GM21367 (cell line): ENCODE data around the gene NDFIP2.
"Not testable (repeated sequence)": the region's sequence is repeated elsewhere in the genome, so short reads cannot be mapped to it uniquely, and the experiment has no call there.

Source experiments
- ATAC-seq: cut with Tn5 transposase; IDR thresholded peaks from one replicate; pipeline ENCODE4 v1.9.1; 2021; ENCODE audit not compliant: unreplicated experiment

The NDFIP2 gene

DNA sequence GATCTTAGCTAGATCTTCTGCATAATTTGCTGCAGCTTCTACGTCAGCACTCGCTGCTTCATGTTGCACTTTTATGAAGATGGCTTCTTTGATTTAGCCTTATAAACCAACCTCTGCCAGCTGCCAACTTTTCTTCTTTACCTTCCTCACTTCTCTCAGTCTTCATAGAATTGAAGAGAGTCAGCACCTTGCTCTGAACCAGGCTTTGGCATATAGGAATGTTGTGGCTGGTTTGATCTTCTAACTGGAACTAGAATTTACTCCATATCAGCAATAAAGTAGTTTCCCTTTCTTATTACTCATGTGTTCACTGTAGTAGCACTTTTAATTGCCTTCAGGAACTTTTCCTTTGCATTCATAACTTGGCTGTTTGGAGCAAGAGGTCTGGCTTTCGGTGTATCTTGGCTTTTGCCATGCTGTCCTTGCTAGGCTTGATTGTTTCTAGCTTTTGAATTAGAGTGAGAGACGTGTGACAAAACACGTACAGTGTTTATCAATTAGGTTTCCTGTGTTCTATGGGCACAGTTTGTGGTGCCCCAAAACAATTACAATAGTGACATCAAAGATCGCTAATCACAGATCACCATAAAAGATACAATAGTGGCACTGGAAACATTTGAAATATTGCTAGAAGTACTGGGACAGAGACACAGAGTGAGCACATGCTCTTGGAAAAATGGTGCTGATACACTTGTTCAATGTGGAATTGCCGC, 50.7 kb downstream of the NDFIP2 start:
- no peak for ATAC-seq

DNA sequence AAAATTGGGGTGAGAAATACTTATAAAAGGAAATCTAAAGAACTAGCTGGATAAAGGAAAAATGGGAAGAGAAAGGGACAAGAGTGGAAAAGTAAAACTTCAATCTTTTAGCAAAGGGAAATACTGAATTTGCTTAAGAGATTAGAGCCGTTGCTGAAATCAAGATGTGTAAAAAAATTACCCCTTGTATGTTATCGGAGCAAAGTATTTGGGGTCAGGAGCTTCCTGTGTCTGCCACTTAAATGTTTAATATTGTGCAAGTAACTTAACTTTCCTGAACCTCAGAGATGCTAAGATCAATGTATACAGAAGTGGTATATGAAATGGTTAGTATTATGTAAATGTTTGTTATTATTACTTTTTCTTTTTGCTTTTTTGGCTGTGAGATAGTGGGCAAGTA, 51.6 kb downstream of the NDFIP2 start:
- no peak for ATAC-seq

DNA sequence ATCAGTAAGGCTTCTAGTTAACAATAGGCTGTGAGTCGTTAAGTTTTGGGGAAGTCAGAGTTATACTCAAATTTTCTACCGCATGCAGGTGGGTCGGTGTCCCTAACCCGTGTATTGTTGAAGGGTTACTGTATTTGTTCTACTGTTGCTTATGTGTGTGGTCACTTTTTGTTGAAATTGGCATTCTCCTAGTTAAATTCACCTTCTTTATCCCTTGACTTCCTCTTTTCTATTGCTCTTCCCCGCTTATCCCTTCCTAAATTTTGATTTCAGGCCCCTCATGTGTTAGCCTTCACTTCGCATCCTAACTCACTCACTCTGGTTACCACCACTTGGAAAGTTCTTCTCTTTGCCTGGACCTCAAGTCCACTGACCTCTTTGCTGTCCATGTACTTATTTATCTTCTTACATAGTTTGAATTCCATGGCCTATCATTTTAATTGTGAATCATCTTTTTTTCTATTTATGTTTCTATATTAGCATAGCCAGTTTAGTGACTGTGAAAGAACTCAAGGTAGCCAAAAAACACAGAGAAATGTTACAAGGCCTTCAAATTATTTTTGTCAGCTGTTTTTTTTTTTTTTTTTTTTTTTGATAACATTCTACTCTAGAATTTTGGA, 52.9 kb downstream of the NDFIP2 start:
- no peak for ATAC-seq

DNA sequence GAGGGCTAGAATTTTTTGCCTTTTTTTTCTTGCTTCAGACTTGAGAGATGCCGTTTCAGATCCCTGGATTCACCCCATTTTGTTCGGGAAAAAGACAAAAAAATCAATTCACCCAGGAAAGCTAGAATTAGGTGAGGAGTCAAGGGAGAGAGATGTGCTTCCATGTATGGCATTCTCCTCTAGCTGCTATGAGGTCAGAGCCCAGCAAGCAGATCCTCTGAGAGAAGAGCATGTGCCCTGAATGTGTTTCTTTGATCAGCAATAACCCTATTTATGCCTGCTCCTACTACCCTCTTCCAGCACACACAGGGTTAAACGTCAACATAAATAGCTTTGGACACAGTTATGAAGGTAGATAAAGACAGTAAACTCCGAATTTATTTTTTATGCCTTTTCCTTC, 53.6 kb downstream of the NDFIP2 start:
- ATAC-seq = no peak

DNA sequence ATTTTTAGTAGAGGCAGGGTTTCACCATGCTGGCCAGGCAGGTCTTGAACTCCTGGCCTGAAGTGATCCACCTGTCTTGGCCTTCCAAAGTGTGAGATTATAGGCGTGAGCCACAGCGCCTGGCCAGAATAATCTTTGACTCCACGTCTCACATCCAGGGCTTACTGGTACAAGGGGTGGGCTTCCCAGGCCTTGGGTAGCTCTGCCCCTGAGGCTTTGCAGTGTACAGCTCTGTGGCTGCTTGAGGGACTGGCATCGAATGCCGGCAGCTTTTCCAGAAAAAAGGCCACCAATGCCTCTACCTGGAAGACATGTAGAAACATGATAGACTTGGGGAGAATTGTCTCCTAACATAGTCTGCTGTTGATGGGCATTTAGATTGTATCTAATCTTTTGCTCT, 57.8 kb downstream of the NDFIP2 start:
- no peak for ATAC-seq

DNA sequence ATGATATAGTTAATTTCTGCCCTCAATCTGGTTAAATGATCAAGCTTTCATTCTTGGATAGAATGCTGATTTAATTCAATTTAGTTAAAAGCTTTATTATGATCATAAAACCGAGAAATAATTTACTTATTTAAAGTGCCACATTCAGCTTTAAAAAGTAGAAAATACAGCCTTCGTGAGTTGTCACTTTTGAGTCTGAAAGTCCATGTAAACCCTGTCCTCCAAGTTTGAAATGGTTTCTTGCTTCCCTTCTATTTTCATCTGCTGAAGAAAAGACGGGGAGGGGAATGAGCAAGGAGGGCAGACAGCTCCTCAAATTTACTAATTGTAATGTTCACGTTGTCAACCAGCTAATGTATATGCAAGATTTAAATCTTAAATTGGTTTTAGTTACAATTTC, 59.5 kb downstream of the NDFIP2 start:
- no peak for ATAC-seq

DNA sequence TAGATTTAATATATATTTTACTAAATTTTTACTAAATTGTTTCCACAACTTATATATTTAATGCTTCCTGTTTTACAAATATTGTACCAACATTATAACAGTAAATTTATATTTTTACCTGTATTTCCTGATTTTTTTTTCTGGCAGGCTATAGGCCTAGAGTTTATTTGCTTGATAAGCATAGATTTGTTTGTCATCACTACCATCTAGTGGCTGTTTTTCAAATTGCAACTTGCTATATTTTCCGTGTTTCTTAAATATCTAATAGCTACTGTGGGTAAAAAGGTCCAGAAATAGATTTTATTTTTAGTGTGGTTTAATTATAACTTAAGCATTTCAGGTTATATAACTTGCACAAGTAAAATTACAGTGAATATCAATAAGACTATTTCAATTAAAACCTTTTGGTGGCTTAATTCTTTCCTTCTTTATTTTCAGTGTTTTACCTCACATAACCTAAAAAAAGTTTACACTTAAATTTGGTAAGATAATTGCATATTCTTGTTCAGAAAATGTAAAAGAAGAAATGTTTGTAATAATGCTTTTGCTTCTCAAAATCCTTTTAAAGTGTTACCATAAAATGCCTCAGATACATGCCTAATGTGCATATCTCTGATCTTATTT, 60.6 kb downstream of the NDFIP2 start:
- ATAC-seq = peak; percentile 66

DNA sequence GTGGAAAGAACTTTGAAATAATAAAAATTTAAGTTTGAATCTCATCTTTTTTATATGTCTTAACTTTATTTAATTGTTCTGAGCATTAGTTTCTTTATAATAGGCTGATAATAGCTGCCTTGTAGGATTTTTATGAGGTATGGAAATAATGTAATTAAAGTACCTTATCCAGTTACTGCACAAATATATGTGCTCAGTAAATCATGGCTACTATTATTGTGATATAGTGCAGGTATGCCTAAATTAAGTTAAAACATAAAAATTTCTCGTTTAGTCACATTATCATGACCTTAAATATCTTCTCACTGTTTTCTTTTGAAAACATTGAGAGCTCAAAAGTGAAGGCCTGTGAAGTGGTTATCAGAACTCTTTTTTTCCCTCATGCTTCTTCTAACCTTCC, 62.9 kb downstream of the NDFIP2 start:
- no peak for ATAC-seq

DNA sequence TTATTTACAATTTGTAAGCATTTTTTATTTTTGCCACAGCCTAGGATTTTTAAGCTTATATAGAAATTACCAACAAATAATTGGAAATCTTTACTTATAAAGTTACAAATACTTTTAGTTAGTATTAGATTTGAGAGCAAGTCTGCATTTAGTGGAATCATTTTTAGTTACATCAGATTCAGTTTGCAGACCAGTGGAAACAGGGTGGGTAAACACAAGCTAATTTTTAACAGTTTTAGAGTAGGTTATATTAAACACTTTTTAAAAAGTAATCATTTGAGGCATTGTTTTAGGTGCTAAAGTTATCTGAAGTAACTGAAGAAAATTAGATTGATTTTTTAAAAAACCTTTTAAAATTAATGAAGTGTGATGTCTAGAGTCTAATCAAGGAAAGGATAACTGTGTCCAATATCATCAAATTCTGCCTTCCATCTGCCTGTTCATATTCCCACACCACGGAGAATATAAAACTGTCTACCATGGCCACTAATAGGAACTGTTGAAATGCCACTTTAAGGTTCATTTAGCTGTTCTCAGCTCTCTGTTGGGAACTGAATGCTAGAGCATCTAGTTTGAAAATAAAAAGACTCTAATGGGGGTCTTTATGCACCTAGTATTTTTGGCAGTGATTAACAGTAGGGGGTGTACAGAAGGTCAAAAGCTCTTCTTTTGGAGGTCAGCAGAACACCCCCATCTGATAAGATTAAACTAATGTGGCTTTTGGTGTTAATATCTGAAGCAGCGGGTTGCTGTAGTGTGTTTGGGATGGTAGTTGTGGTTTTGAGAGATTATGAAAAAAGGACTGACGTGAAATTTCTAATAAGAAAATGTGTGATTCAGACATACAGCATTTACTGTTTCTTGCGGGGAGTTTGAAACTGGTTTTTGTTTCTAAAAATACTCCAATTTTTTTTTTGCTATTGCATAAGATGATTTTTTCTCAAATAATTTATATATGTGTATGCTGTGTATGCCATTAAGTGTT, 66.5 kb downstream of the NDFIP2 start:
- no peak for ATAC-seq

DNA sequence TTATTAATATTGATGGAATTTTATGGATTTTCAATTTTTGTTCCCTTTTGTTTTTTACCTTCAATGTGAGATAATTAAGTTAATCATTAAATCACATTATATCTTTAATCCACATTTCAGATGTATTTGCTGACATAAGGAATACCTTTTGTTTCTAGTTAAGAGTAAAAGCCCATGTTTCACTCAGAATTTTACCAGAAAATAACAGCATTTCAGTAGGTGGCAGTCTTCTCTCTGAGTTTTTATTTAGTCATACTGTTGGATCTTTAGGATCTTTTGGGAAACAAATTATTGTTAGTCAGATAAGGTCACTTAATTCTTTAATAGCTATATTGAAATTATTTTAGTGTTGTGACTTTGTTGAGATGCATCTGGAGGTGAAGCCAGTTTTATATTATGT, 67.9 kb downstream of the NDFIP2 start:
- ATAC-seq = no peak

DNA sequence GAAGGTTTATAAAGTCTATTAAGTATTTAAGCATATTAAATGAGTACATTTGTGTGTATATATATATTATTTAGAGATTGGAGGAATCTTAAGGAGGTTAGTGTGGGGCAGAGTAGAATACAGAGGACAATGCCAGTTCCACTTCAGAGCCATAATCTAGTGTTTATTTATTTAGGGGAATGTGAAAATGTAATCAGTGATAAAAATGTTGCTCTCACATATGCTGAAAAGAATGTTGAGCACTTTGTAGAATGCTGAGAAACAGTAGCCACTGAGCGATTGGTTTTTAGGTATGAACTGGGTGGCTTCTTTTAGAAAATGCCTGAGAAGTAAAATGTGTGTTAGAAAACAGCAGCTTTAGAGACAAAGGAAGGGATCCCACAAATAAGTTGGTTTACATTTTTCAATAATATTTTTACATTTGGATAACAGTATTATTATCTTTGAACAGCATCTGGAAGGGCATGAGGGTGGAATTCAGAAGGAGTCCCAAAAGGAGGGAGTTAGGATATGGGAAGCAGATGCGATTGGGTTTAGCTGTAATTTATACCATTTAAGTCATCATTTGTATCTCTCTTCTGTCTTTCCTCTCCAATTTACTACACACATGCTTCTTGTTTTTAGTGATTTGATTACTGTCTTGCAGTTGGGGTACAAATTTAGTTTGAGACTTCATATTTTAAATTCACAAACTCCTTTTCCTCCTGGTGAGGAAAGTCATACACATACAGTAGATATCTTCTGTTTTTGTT, 68.6 kb downstream of the NDFIP2 start:
- ATAC-seq = no peak

DNA sequence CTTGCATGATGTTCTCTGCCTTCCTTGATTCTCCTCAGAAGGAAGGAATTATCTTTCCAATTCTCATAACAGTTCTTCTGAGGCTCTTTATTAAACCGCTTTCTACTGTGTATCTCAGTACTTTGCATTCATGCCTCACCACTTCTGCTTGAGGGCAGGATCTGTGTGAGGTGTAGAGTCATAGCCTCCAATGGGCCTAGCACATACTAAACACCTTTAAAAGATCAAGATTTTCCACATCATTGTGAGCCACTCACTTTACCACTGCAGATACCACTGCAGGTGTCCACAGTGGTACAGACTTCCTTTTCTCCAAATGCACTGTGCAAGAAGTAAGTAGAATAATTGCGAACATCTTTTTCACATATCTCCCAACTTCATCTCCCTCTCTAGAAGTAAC, 76.7 kb downstream of the NDFIP2 start:
- ATAC-seq = no peak

DNA sequence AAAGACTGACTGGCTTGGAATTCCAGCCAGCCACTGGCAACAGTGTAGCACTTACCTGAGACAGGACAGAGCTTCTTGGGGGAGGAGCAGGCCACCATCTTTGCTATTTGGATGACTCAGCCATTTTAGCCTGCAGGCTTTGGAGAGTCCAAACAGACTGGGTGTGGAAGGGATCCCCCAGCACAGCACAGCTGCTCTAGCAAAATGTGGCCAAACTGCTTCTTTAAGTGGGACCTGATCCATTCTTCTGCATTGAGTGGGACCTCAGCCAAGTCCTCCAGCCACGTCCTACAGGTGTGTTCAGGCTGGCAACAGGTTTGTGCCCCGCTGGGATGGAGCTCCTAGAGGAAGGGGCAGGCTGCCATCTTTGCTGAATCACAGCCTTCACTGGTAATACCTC, 80.0 kb downstream of the NDFIP2 start:
- no peak for ATAC-seq

DNA sequence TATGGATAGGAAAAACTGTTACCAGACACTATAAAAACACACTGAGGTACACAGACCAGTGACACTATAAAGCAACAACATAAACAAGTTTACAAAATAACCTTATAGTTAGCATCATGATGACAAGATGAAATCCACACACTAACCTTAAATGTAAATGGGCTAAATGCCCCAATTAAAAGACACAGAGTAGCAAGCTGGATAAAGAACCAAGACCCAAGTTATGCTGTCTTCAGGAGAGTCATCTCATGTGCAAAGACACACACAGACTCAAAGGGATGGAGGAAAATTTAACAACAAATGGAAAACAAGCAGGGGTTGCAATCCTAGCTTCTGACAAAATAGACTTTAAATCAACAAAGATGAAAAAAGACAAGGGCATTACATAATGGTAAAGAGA, 81.6 kb downstream of the NDFIP2 start:
- no peak for ATAC-seq

DNA sequence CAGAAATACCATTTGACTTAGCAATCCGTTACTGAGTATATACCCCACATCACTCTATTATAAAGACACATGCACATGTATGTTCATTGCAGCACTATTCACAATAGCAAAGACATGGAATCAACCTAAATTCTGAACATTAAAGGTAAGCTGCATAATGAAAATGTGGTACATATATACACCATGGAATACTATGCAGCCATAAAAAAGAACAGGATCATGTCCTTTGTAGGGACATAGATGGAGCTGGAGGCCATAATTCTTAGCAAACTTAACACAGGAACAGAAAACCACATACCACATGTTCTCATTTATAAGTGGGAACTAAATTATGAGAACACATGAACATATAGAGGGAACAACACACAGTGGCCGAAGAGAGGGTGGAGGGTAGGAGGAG, 85.2 kb downstream of the NDFIP2 start:
- ATAC-seq = no peak

DNA sequence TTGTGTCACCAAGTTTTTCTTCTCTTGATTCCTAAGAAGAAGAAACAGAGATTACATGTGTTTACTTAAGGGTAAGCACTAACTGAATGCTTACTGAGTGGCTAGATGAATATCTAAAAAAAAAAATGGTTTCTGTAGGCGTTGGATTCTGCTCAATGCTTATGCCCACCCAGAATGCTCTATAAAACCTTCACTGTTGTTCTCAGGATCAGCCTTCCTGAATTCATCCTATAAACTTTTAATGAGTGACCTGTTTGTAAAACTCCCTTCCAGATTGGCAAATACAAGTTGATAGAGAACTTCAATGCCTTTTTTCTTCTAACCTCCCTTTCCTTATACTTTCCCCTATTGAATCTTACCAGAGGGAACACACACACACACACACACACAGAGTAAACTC, 90.2 kb downstream of the NDFIP2 start:
- ATAC-seq = no peak

DNA sequence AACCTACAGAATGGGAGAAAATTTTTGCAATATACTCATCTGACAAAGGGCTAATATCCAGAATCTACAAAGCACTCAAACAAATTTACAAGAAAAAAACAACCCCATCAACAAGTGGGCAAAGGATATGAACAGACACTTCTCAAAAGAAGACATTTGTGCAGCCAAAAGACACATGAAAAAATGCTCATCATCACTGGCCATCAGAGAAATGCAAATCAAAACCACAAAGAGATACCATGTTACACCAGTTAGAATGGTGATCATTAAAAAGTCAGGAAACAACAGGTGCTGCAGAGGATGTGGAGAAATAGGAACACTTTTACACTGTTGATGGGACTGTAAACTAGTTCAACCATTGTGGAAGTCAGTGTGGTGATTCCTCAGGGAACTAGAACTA, 92.9 kb downstream of the NDFIP2 start:
- ATAC-seq = not testable (repeated sequence)

DNA sequence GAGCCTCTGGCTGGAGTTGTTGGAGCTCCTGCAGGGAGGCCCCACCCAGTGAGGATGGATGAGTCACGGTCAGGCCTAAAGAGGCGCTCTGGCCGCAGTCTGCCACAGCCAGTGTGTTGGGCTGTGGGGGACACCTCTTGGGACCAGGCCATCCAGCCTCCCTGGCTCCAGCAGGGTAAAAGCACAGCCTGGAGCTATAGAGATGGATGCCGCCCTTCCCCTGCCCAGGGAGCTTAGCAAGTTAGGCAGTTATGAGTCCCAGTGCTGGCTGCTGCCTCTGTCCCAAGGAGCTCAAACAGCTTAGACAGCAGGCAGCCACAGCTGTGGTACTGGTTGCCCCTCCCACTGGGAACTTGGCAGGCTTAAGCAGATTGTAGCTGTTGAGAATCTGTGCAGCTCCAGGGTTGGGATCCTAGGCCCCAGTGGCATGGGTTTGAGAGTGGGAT, 100.9 kb downstream of the NDFIP2 start:
- ATAC-seq = no peak

DNA sequence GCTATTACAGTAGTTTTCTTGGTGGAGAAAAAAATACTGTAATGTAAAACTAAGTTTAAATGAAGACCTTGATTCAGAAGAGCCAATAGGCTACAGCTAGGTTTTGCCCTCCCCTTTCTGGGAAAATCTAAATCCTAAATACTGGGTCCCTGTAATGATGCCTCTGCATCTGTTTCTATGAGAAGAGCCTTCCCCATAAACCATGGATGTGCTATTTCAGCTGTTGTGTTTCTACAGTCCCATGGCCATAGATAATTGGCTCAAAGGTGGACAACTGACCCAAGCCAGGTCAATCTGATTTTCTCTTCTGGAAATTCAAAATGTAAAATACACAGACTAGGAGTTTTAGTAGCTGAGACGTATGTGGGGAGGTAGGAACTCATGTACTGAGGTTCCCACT, 101.9 kb downstream of the NDFIP2 start:
- ATAC-seq = no peak

DNA sequence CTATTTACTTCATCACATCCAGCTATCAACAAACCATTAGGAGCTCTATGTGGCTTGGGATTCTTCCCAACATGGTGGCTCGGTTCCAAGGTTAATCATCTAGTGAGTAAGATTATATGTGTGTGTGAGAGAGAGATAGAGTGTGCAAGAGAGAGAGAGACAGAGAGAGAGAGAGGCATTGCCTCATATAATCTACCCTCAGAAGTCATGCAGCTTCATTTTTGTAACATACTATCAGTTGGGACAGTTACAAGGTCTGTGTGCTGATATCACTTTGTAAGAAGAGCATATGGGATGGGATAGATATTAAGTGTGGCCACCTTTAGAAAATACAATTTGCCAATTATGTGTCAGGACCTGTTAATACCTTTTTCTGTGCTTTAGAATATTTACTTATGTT, 104.1 kb downstream of the NDFIP2 start:
- no peak for ATAC-seq
